Measurements from ENCODE around the gene DNAJC12.
"Not testable (repeated sequence)": the region's sequence is repeated elsewhere in the genome, so short reads cannot be mapped to it uniquely, and the experiment has no call there.

Gene DNAJC12

DNA sequence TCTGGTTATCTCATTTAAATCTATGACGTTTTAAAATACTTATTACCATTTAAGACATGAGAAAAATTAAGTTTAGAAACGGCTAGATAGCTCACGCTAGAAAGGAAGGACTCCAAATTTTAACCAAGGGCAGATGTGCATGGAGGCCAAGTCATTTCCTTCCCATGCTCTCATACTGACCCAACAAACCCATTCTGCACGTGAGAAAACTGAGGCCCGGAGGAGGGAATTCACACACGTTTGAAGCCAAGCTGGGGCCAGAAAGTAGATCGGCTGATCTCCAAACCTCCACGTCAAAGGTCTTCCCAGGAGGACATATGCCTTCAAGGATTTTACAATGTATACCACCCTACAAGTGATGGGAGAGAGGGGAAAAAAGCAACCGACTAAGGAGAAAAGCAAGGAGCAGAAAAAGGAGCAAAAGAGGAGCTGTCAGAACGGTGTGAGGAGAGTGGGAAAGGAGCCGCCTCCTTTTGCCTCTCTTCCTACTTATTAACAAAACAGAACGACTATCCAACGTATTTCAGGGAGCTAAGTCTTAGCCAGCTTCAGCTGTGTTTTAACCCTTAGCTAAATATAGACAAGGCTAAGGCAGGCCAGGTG lies 45.8 kb upstream of the DNAJC12 start:
- Histone ChIP-seq H3K79me2 (ENCODE audit: control insufficient read depth, low read length) (peaks cover 40% of the 10 kb centered on the region), H4K20me1 (ENCODE audit: control insufficient read depth, insufficient read depth, low read depth, low read length) (peaks cover 7% of the 10 kb centered on the region; the same call in 1 of the 2 replicates), H3K4me2 (ENCODE audit: low read length) (peak overlapping the region; percentile 99), H3K36me3 (ENCODE audit: control insufficient read depth, low read length) (peaks cover 34% of the 10 kb centered on the region), H3K9me3 (ENCODE audit: control insufficient read depth, insufficient read depth, low read length) (no peaks in the 10 kb centered on the region), H3K27ac (ENCODE audit: low read depth, low read length) (peak overlapping the region; percentile 76), H3K4me3 (ENCODE audit: low read length) (peak overlapping the region; percentile 87), H3K9me2 (replicated peaks; ENCODE audit: control insufficient read depth, low read length) (no peaks in the 10 kb centered on the region), H3F3A (ENCODE audit: control insufficient read depth, insufficient read depth) (peaks cover 17% of the 10 kb centered on the region), H3K4me1 (ENCODE audit: control insufficient read depth, low read length) (peaks cover 20% of the 10 kb centered on the region), H3K27me3 (ENCODE audit: control insufficient read depth, low read length) (no peaks in the 10 kb centered on the region)
- TF ChIP-seq, protein P1, sequence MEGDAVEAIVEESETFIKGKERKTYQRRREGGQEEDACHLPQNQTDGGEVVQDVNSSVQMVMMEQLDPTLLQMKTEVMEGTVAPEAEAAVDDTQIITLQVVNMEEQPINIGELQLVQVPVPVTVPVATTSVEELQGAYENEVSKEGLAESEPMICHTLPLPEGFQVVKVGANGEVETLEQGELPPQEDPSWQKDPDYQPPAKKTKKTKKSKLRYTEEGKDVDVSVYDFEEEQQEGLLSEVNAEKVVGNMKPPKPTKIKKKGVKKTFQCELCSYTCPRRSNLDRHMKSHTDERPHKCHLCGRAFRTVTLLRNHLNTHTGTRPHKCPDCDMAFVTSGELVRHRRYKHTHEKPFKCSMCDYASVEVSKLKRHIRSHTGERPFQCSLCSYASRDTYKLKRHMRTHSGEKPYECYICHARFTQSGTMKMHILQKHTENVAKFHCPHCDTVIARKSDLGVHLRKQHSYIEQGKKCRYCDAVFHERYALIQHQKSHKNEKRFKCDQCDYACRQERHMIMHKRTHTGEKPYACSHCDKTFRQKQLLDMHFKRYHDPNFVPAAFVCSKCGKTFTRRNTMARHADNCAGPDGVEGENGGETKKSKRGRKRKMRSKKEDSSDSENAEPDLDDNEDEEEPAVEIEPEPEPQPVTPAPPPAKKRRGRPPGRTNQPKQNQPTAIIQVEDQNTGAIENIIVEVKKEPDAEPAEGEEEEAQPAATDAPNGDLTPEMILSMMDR (IDR thresholded peaks at IDR 0.05; ENCODE audit: low read depth, low read length, poor library complexity, severe bottlenecking), result no peak
- 0 out of 2 replicates have a peak, but pooled peaks have one; percentile 39 for TF ChIP-seq EZH2phosphoT487 (IDR thresholded peaks at IDR 0.05; ENCODE audit: borderline replicate concordance, low read length)

DNA sequence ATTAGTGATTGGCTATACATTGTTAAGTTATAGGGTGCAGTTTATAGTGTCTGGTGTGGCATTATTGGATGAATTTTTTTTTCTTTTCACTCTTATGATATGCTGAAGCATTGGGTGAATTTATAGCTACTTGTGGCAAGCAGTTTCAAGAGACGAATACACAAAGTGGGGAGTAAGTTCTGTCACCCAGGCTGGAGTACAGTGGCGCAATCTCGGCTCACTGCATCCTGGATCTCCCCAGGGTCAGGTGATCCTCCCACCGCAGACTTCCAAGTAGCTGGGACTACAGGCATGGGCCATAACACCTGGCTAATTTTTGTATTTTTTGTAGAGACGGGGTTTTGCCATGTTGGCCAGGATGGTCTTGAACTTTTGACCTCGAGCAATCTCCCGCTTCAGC lies 40.1 kb upstream of the DNAJC12 start:
- Histone ChIP-seq H3K79me2 (ENCODE audit: control insufficient read depth, low read length) (no peaks in the 10 kb centered on the region), H3K4me1 (ENCODE audit: control insufficient read depth, low read length) (no peaks in the 10 kb centered on the region)
- TF ChIP-seq, protein P1 (IDR thresholded peaks at IDR 0.05; ENCODE audit: low read depth, low read length, poor library complexity, severe bottlenecking), result no peak
- no peak for TF ChIP-seq EZH2phosphoT487 (IDR thresholded peaks at IDR 0.05; ENCODE audit: borderline replicate concordance, low read length)

DNA sequence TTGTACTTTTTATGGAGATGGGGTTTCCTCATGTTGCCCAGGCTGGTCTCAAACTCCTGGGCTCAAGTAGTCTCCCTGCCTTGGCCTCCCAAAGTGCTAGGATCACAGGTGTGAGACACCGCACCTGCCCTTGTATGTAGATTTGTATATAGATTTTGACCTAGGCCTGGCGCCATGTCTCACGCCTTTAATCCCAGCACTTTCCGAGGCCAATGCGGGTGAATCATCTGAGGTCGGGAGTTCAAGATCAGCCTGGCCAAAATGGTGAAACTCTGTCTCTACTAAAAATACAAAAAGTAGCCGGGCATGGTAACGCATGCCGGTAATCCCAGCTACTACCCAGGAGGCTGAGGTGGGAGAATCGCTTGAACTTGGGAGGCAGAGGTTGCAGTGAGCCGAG lies 39.4 kb upstream of the DNAJC12 start:
- H3K9me2 ChIP-seq (replicated peaks; ENCODE audit: control insufficient read depth, low read length); H3K9me3 ChIP-seq (ENCODE audit: control insufficient read depth, insufficient read depth, low read length); H3K4me2 ChIP-seq (ENCODE audit: low read length); H3K4me1 ChIP-seq (ENCODE audit: control insufficient read depth, low read length); H3K79me2 ChIP-seq (ENCODE audit: control insufficient read depth, low read length); H3K4me3 ChIP-seq (ENCODE audit: low read length); H4K20me1 ChIP-seq (ENCODE audit: control insufficient read depth, insufficient read depth, low read depth, low read length); H3K36me3 ChIP-seq (ENCODE audit: control insufficient read depth, low read length); H3K27ac ChIP-seq (ENCODE audit: low read depth, low read length); H3F3A ChIP-seq (ENCODE audit: control insufficient read depth, insufficient read depth); H3K27me3 ChIP-seq (ENCODE audit: control insufficient read depth, low read length): not testable (repeated sequence)

More for the DNA sequence above, 40.1 kb upstream of the DNAJC12 start:
- no peak overlapping the region for H3K4me3 ChIP-seq (ENCODE audit: low read length)
- H3K36me3 ChIP-seq (ENCODE audit: control insufficient read depth, low read length), result no peaks in the 10 kb centered on the region
- H3K27me3 ChIP-seq (ENCODE audit: control insufficient read depth, low read length), result no peaks in the 10 kb centered on the region
- H3K9me3 ChIP-seq (ENCODE audit: control insufficient read depth, insufficient read depth, low read length), result no peaks in the 10 kb centered on the region
- peaks cover 3% of the 10 kb centered on the region; the same call in 1 of the 2 replicates for H3F3A ChIP-seq (ENCODE audit: control insufficient read depth, insufficient read depth)
- no peaks in the 10 kb centered on the region for H4K20me1 ChIP-seq (ENCODE audit: control insufficient read depth, insufficient read depth, low read depth, low read length)
- H3K27ac ChIP-seq (ENCODE audit: low read depth, low read length), result no peak overlapping the region
- H3K9me2 ChIP-seq (replicated peaks; ENCODE audit: control insufficient read depth, low read length), result no peaks in the 10 kb centered on the region
- H3K4me2 ChIP-seq (ENCODE audit: low read length), result no peak overlapping the region

GRCh38 chr10:67875340-67876238 lies 37.6 kb upstream of the DNAJC12 start:
- TF ChIP-seq, protein P1 (IDR thresholded peaks at IDR 0.05; ENCODE audit: low read depth, low read length, poor library complexity, severe bottlenecking), result no peak
- no peak for TF ChIP-seq EZH2phosphoT487 (IDR thresholded peaks at IDR 0.05; ENCODE audit: borderline replicate concordance, low read length)
- Histone ChIP-seq H3K4me3 (ENCODE audit: low read length) (no peak overlapping the region), H3K27me3 (ENCODE audit: control insufficient read depth, low read length) (no peaks in the 10 kb centered on the region)

More at GRCh38 chr10:67875340-67876238, 37.6 kb upstream of the DNAJC12 start:
- Histone ChIP-seq H3K4me1 (ENCODE audit: control insufficient read depth, low read length) (no peaks in the 10 kb centered on the region), H3K4me2 (ENCODE audit: low read length) (no peak overlapping the region), H4K20me1 (ENCODE audit: control insufficient read depth, insufficient read depth, low read depth, low read length) (no peaks in the 10 kb centered on the region), H3K9me3 (ENCODE audit: control insufficient read depth, insufficient read depth, low read length) (no peaks in the 10 kb centered on the region), H3K79me2 (ENCODE audit: control insufficient read depth, low read length) (no peaks in the 10 kb centered on the region), H3F3A (ENCODE audit: control insufficient read depth, insufficient read depth) (no peaks in the 10 kb centered on the region), H3K36me3 (ENCODE audit: control insufficient read depth, low read length) (no peaks in the 10 kb centered on the region), H3K9me2 (replicated peaks; ENCODE audit: control insufficient read depth, low read length) (no peaks in the 10 kb centered on the region), H3K27ac (ENCODE audit: low read depth, low read length) (no peak overlapping the region)

All from DOHH2 (cell line).